Activated CD4-positive, alpha-beta T cell treated with anti-CD3 and anti-CD28 coated beads, Interleukin-2, Interleukin-4, amounts not matched to agents 100 ng/mL and 50 ng/mL, durations not matched to agents 16 hours and 8 hours (primary cell): ENCODE data around the gene MPLKIP.
"Not testable (repeated sequence)": the region's sequence is repeated elsewhere in the genome, so short reads cannot be mapped to it uniquely, and the experiment has no call there.

ENCODE experiments used
- DNase-seq: peaks from one replicate; pipeline ENCODE4 v3.0.0-alpha.2; 2020; ENCODE audit warnings: low spot score

Gene MPLKIP

DNA sequence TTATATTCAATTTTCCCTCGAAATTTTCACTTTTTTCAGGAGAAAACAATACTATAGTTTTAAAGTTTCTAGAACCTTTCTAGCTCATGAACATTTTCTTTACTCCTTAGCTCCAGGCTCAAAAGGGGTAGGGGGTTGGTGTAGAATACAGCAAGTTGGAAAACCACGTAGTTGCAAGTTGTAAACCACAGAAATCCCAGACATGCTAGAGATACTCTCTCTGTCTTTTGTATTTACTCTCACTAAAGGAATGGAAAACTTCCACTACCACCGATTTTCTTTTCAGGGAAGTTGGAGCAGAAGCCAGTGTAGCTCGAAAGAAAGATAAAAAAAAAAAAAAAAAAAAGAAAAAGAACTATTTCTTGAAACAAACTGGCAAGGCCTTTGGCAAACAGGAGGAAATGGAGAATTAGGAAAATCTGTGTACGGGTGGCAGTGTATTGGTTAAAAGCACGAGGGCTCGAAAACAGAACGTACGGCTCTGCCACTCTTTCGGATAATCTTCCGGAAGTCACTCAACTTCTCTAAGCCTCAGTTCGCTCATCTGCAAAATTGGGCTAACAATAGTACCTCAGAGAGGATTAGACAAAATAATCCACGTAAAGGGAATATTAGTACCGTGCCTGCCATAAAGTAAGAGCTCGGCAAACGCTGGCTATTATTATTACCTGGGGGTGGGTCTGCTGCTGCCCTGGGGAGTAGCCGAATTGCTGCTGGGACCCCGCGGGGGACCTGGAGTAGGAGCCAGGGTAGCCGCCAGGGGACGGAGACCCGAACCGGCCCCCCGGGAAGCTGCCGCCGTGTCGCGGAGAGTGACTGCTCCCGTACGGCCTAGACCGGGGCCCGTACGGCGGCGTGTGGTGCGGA lies 628 bp downstream of the MPLKIP start:
- peak; percentile 11 for DNase-seq

DNA sequence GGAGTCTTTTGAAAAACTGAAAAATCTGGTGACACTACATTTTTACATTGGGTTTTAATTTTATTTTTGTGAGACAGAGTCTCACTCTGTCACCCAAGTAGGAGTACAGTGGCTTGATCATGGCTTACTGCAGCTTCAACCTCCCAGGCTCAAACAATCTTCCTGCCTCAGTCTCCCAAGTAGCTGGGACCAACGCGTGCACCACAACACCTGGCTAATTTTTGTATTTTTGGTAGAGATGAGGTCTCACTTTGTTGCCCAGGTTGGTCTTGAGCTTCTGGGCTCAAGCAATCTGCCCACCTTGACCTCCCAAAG lies 11.5 kb downstream of the MPLKIP start:
- DNase-seq = no peak

DNA sequence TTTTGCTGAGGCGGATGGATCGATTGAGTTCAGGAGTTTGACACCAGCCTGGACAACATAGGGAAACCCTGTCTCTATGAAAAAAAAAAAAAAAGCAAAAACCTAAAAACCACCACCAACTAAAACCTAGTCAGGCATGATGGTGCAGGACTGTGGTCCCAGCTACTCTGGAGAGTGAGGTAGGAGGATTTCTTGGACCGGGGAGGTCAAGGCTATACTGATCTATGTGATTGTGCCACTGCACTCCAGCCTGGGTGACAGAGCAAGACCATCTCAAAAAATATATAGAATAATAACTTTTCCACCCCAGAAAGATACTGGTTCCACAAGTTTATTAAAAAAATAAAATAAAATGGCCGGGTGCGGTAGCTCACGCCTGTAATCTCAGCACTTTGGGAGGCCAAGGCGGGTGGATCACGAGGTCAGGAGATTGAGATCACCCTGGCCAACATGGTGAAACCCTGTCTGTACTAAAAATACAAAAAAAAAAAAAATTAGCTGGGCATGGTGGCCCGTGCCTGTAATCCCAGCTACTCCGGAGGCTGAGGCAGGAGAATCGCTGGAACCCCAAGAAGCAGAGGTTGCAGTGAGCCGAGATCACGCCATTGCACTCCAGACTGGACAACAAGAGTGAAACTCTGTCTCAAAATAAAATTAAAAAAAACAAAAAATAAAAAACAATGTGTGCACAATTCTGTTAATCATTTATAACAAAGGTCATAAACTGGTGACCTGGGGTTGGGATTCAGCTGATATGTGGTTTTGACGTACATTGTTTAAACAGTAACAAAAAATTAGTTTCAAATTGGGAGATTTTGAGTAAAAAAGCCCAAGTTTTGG lies 12.1 kb downstream of the MPLKIP start:
- not testable (repeated sequence) for DNase-seq

DNA sequence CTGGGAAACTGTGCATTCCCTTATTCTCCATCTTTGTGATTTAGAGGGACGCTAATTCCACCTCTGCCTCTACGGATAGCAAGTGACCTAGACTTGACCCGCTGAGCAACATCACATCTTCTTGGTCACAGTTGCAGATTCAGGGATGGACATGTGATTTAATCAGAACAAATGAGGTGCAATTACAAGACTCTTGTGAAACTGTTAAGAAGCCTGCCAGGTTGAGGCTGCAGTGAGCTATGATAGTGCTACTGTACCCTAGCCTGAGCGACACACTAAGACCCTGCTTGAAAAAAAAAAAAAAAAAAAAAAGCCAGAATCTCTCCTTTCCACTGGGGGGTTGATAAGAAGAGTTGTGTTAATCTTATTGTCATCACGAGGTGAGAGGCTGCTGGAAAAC lies 14.4 kb downstream of the MPLKIP start:
- DNase-seq = no peak

DNA sequence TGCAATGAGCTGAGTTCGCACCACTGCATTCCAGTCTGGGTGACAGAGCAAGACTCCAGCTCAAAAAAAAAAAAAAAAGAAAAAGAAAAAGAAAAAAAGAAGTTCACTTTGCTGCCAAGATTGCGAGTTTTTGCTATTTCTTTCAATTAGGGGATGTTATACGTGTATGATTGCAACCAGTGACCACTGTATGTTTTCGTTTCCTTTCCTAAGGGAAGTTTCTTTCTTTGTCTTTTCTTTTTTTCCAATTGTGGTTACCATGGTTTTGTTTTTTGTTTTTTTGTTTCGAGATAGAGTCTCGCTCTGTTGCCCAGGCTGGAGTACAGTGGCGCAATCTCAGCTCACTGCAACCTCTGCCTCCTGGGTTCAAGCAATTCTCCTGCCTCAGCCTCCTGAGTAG lies 16.2 kb downstream of the MPLKIP start:
- DNase-seq = not testable (repeated sequence)

DNA sequence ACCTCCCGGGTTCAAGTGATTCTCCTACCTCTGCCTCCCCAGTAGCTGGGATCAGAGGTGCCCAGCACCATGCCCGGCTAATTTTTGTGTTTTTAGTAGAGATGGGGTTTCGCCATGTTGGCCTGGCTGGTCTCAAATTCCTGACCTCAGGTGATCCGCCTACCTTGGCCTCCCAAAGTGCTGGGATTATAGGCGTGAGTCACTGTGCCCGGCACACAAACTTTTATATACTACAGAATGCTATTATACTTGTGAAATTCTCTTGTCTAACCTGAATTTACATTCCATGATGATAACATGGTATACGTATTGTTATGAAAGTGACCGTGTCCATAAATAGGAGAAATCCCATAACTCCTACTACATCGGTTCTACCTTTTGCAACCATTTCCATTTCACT lies 17.2 kb downstream of the MPLKIP start:
- DNase-seq = not testable (repeated sequence)

DNA sequence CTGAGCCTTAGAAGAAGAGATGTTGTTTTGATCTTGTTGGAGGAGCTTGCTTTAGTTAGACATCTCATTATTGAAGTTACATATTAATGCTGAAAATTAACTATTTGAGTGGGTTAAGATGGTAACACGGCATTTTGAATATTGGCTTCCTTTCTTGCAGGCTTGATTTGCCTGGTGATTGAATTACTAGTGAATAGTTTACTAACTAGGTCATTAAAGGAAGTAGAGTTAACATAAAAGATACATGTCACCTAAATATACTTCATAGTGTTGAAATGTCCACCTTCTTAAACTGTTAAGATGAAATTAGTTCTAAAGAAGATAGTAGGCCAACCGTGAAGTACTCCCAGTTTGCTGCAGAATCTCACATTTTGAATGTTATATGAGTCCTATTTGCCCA lies 18.5 kb downstream of the MPLKIP start:
- no peak for DNase-seq

DNA sequence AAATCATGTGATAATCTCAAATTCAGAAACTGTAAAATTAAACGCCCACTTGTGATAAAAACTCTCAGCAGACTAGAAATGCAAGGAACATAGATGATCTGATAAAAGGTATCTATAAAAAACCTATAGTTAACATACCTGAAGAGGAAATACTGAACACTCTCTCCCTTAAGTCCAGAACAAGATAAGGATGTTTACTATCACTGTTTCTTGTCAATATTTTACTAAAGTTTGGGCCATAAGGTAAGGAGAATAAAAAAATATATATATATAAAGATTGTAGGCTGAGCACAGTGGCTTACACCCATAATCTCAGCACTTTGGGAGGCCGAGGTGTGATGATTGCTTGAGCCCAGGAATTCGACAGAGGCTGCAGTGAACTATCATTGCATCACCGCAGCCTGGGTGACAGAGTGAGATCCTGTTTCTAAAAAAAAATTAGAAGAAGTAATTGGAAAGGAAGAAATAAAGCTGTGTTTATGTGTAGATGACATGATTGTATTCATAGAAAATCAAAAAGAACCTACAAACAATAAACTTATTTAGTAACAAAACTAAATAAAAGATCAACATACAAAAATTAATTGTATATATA lies 28.4 kb downstream of the MPLKIP start:
- no peak for DNase-seq

DNA sequence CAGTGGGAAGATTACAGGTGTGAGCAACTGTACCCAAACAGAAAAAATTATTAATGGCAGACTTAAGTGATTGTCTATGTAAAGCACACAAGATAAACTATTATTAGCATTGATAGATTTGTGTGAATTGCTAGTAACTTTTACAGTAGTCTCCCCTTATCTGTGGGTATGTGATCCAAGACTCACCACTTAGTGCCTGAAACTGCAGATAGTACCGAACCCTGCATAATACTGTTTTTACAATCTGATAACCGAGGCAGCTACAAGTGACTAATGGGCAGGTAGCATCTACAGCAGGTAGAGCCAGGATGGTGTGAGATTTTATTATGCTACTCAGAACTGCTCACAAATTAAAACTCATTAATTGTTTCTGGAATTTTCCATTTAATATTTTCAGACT lies 31.5 kb downstream of the MPLKIP start:
- no peak for DNase-seq

DNA sequence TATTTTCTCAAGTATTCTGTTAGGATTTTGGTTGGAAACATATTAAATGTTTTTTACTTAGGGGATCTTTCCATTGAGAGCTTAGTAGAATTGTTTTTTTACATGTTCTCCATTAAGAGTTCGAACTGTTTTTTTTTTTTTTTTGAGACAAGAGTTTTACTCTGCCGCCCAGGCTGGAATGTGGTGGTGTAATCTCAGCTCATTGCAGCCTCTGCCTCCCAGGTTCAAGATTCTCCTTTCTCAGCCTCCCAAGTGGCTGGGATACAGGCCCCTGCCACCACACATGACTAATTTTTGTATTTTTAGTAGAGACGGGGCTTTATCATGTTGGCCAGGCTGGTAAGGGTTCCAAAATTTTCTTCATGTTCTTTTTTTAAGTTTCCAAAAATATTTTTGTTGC lies 33.2 kb downstream of the MPLKIP start:
- DNase-seq = no peak

DNA sequence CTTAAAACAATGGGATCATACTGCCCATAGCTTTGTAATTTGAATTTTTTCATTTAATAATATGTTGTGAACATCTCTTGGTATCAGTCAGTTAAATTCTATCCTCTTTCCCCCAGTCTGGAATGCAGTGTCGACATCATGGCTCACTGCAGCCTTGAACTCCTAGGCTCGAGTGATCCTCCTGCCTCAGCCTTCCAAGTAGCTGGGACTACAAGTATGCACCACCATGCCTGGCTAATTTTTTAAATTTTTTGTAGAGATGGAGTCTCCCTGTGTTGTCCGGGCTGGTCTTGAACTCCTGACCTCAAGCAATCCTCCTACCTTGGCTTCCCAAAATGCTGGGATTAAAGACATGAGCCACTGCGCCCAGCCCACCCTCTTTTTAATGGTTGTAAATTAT lies 34.6 kb downstream of the MPLKIP start:
- no peak for DNase-seq

DNA sequence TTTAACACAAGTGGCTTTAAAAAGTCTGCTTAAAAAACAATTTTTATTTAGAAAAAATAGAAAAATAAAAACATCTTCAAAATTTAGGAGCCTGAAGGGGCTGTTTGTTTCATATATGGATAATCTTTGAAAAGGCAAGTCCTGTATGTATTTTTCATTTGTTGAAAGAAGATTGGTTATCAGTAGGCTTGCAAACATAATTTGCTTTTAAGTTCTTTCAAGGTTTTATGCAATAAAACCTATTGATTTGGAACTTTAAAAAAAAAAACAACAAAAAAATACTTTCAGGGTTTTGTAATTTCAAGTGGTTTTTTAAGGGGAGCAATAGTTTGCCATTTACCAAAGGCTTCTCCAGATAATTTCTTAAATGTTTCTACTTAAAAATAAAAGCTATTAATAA lies 35.6 kb downstream of the MPLKIP start:
- DNase-seq = no peak

DNA sequence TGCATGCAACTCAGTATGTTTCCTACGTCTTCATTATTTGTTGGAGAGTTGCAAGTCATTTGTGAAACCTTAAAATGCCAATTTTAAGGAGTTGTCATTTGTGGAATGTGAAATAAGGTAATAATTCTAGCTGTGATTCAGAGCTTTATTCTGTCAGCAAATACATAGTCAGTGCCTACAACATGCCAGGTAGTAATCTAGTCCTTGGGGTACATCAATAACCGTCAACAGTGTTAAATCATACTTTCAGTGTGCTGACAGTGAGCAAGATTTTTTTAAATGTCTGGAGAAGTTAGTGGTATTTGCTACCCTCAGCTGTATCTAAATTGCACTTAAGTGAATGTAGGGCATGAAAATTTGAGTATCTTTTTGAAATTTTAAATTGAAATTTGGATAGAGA lies 36.7 kb downstream of the MPLKIP start:
- DNase-seq = no peak

DNA sequence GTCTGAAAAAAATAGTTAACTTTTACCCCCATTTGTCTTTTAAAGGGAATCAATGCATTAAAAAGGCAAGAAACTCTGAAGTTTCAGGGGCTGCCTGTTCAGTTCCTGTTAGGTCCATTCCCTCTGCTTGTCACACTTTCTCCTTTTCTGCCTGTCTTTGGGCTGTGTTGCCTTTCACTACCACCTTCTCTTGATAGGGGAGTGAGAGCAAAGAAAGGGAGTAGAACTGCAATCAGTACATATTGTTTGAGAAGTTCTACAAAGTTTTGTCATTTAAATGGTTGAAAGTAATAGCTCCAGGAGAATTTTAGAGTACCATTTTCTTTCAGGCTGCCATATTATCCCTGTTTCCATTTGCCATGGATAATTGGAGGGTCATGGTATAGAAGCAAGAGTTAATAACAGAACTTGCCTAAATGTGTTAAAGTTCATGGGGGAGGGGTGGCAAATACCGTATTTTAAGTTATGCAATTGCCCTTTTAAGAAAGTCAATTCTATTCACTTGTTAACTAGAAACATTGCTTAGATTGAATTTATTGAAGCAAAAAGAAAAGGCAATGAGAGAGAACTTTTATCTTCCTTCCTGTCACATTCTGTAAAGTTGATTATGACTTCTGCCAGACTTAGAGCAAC lies 38.6 kb downstream of the MPLKIP start:
- DNase-seq = no peak

DNA sequence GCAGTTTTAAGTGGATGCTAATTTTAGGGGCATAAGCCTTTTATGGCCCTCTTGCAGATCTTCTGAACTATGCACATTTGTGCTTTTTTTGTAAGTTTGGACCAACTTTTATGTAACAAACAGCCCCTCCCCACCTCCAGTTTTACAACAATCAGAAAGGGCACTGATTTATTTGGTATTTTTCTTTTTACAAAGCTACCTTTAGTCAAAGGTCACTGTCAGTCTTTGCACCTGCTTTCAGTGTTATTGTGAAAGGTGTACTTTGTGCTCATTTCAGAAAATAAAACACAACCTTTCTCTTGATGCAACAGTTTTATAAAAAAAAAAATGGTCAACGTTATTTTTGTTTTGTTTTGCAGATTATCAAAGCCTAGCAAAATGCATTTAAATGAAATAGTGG lies 39.2 kb downstream of the MPLKIP start:
- DNase-seq = no peak

DNA sequence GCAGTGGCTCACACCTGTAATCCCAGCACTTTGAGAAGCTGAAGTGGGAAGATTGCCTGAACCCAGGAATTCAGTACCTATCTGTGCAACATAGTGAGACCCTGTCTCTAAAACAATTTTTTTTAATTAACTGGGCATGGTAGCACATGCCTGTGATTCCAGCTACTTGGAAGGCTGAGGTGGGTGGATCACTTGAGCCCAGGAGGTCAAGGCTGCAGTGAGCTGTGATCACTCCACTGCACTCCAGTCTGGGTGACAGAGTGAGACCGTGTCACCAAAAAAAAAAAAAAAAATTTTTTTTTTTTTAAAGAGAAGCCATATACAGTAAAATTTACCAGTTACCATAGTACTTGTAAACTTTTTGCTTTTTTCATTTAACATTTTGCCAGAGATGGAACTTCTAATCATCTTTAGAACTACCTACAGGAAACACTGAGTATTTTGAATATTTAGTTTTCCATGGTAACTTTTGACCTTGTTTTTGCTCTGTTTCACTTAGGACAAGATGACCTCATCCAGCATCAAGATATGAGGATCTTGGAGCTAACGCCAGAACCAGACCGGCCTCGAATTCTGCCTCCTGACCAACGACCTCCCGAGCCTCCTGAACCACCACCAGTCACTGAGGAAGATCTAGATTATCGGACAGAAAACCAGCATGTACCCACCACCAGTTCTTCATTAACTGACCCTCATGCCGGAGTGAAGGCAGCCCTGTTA lies 40.6 kb downstream of the MPLKIP start:
- DNase-seq = no peak

DNA sequence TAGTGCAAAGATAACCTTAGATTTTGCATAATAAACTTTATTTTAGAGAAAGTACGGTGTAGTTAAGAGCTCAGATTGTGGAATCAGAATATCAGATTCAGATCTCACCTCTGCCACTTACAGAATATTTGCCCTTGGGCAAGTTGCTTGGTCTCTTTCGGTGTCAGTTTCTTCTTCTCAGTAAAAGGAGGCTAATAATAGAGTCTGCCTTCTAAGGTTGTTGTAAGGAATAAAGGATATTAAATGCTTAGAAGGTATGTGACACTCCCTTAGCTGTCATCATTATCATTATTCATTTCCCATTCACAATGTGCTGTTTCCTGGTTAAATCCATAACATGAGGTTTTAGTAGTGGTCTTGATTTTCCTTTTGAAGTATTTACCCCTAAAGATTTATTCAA lies 42.2 kb downstream of the MPLKIP start:
- no peak for DNase-seq

DNA sequence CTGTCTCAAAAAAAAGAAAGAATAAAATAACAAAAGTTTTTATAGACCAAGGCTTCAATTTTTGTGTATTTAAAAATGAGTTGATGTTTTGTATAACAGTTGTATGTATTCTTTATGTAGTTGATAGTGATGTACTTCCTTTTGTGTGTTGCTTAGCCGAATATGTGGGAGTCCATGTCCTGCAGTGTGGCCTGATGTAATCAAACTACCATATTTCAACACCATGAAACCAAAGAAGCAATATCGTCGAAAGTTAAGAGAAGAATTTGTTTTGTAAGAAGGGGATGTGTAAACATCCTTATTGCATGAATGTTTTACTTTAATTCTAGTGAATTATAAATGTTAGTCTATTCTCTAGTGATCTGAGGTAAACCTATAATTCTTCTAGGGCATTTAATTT lies 56.6 kb downstream of the MPLKIP start:
- no peak for DNase-seq
